ENCODE measurements around the gene CDH15.

CDH15 gene

GRCh38 chr16:89201439-89202377 is 30.2 kb downstream of the CDH15 start:
- peak; percentile 94 for DNase-seq (ENCODE audit: low spot score)
- TF ChIP-seq, protein P1, sequence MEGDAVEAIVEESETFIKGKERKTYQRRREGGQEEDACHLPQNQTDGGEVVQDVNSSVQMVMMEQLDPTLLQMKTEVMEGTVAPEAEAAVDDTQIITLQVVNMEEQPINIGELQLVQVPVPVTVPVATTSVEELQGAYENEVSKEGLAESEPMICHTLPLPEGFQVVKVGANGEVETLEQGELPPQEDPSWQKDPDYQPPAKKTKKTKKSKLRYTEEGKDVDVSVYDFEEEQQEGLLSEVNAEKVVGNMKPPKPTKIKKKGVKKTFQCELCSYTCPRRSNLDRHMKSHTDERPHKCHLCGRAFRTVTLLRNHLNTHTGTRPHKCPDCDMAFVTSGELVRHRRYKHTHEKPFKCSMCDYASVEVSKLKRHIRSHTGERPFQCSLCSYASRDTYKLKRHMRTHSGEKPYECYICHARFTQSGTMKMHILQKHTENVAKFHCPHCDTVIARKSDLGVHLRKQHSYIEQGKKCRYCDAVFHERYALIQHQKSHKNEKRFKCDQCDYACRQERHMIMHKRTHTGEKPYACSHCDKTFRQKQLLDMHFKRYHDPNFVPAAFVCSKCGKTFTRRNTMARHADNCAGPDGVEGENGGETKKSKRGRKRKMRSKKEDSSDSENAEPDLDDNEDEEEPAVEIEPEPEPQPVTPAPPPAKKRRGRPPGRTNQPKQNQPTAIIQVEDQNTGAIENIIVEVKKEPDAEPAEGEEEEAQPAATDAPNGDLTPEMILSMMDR (IDR thresholded peaks at IDR 0.05; ENCODE audit: extremely low read depth, insufficient read depth, missing control alignments), result no peak
- in situ Hi-C loops (cut with MboI; ENCODE audit: low pct_unique_long_range_greater_than_20kb, low sequenced_read_pairs, unreplicated experiment), result no loop called here

DNA sequence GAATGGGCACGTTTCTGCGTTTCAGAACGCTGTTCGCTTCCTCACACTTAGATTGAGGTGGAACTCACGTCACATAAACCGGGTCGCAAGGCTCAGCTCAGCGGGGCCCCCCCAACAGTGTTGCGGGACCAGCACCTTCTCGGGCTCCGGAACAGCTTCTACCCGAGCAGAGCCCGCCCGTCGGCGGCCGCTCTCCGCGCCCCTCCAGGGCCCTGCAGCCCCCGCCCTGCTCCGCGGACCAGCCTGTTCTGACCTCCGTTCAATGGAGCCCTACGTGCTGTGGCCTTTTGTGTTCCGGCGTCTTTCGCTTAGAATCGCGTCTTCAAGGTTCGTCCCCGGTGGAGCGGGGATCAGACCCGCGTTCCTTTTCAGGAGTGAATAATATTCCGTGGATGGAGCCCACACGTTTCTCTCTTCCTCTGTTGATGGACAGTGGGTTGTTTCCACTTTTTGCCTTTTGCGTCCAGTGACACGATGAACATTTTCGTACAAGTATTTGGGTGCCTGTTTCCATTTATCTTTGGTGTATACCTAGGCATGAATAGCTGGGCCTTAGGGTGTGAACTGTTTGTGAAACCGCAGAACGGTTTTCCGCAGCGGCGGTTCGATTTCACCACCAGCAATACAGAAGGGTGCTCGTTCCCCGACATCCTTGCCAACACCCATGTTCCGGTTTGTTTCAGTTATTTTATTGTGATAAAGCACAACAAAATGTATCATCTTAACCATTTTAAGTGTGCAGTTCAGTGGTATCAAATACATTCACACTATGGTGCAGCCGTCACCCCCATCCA is 31.1 kb downstream of the CDH15 start:
- TF ChIP-seq, protein P1 (IDR thresholded peaks at IDR 0.05; ENCODE audit: extremely low read depth, insufficient read depth, missing control alignments), result no peak
- no peak for DNase-seq (ENCODE audit: low spot score)
- in situ Hi-C loops (cut with MboI; ENCODE audit: low pct_unique_long_range_greater_than_20kb, low sequenced_read_pairs, unreplicated experiment), result no loop called here

- in situ Hi-C loops (cut with MboI; ENCODE audit: low pct_unique_long_range_greater_than_20kb, low sequenced_read_pairs, unreplicated experiment), result no loop called here
- TF ChIP-seq, protein P1 (IDR thresholded peaks at IDR 0.05; ENCODE audit: extremely low read depth, insufficient read depth, missing control alignments), result no peak
- DNase-seq (ENCODE audit: low spot score), result no peak
Measured at GRCh38 chr16:89207993-89208392, 36.4 kb downstream of the CDH15 start.

GRCh38 chr16:89209522-89210044 is 38.0 kb downstream of the CDH15 start:
- no peak for DNase-seq (ENCODE audit: low spot score)
- in situ Hi-C loops (cut with MboI; ENCODE audit: low pct_unique_long_range_greater_than_20kb, low sequenced_read_pairs, unreplicated experiment), result loop anchor here (10.0 kb wide), 1 partner anchor 405 kb away; the partner anchor contains the start of gene CDT1
- TF ChIP-seq, protein P1 (IDR thresholded peaks at IDR 0.05; ENCODE audit: extremely low read depth, insufficient read depth, missing control alignments), result no peak

- TF ChIP-seq, protein P1 (IDR thresholded peaks at IDR 0.05; ENCODE audit: extremely low read depth, insufficient read depth, missing control alignments), result no peak
- DNase-seq (ENCODE audit: low spot score), result no peak
- in situ Hi-C loops (cut with MboI; ENCODE audit: low pct_unique_long_range_greater_than_20kb, low sequenced_read_pairs, unreplicated experiment), result loop anchor here (10.0 kb wide), 1 partner anchor 406 kb away; the partner anchor contains the start of gene CDT1
Measured at GRCh38 chr16:89210165-89210903, 38.8 kb downstream of the CDH15 start.

All from GM13977 (cell line).